Stimulated activated CD4-positive, alpha-beta T cell treated with anti-CD3 and anti-CD28 coated beads, Interleukin-12 subunit alpha, Interleukin-12 subunit beta, amount 100 ng/mL, for 24 hours (primary cell): ENCODE measurements around the gene UBE2Q1.

Experiments used
- DNase-seq, 2 experiments: peaks; one replicate each; pipeline ENCODE4 v3.0.0-alpha.2; 2020; ENCODE audit warnings: low read depth in 2 of 2

UBE2Q1 gene

GRCh38 chr1:154577346-154578057 is 19.0 kb upstream of the UBE2Q1 start:
- no peak for DNase-seq

GRCh38 chr1:154575951-154576566 is 17.6 kb upstream of the UBE2Q1 start:
- DNase-seq: no peak

- no peak for DNase-seq
These were observed 16.9 kb upstream of the UBE2Q1 start for GRCh38 chr1:154575147-154575927.

- no peak for DNase-seq
These were observed 16.3 kb upstream of the UBE2Q1 start for GRCh38 chr1:154574716-154575115.

GRCh38 chr1:154573168-154573510 is 14.7 kb upstream of the UBE2Q1 start:
- no peak for DNase-seq

GRCh38 chr1:154572468-154573167 is 14.2 kb upstream of the UBE2Q1 start:
- DNase-seq: no peak

GRCh38 chr1:154571964-154572288 is 13.5 kb upstream of the UBE2Q1 start:
- DNase-seq: no peak

GRCh38 chr1:154571244-154571963 is 12.9 kb upstream of the UBE2Q1 start:
- no peak for DNase-seq

GRCh38 chr1:154568157-154568815 is 9.8 kb upstream of the UBE2Q1 start:
- DNase-seq: no peak

GRCh38 chr1:154567386-154568156 is 9.1 kb upstream of the UBE2Q1 start, which contains the start of gene CHRNB2:
TSS of gene CHRNB2 (plus strand) at chr1:154567778. CDS start at chr1:154568045, 267 bp downstream.
- peak; percentile 34 to 56 for DNase-seq

GRCh38 chr1:154565876-154566275 is 7.4 kb upstream of the UBE2Q1 start:
- no peak for DNase-seq

- peak; percentile 62 to 76 for DNase-seq
These were observed 1.1 kb upstream of the UBE2Q1 start for GRCh38 chr1:154559466-154560044.

GRCh38 chr1:154558720-154559465 is 431 bp upstream of the UBE2Q1 start:
- DNase-seq: peak; percentile 98 to 99

- no peak for DNase-seq
These were observed 1.1 kb downstream of the UBE2Q1 start for GRCh38 chr1:154557248-154557938.

GRCh38 chr1:154556422-154556821 is 2.0 kb downstream of the UBE2Q1 start:
- DNase-seq: no peak

GRCh38 chr1:154553056-154554030 is 5.1 kb downstream of the UBE2Q1 start:
- no peak for DNase-seq

GRCh38 chr1:154552036-154552435 is 6.4 kb downstream of the UBE2Q1 start:
- DNase-seq: no peak
